BJ (cell line): ENCODE results near the gene CATSPER3. TPM values are rescaled to one million over a fixed set of nuclear protein-coding genes. Genes with fewer than 3 reads are reported as not detected.

ENCODE experiments used
- CTCF ChIA-PET: fragments of 350-600 bp; formaldehyde crosslinking; extraction: SDS; loops from one replicate; lab custom pipeline; 2021; ENCODE audit warnings: antibody characterized with exemption, inconsistent platforms; lab: Yijun Ruan, JAX
- POLR2A ChIA-PET: fragments of 300-600 bp; sonication (Branson Sonifier 250); formaldehyde crosslinking; extraction: SDS; loops from one replicate; lab custom pipeline; 2021; ENCODE audit warnings: antibody characterized with exemption; lab: Charles Lee
- DNase-seq: peaks from one replicate; pipeline ENCODE4 v3.0.0-alpha.2; 2011; ENCODE audit warnings: low read depth
- H3K27me3 ChIP-seq: 2 replicates; pipeline ENCODE4 v1.6.0; 2011; ENCODE audit warnings: low read length; ENCODE audit not compliant: control insufficient read depth, insufficient read depth
- H3K36me3 ChIP-seq: 2 replicates; pipeline ENCODE4 v1.5.1; 2011; ENCODE audit warnings: low read length; ENCODE audit not compliant: control insufficient read depth, insufficient read depth
- H3K4me3 ChIP-seq: 2 replicates; pipeline ENCODE4 v1.5.1; 2011; ENCODE audit warnings: low read depth, mild to moderate bottlenecking, control low read depth, low read length
- CTCF ChIP-seq: IDR thresholded peaks from 2 replicates; pipeline ENCODE4 v1.5.1; 2011; ENCODE audit warnings: low read depth, mild to moderate bottlenecking, control low read depth, inconsistent platforms, low read length, moderate library complexity; ENCODE audit not compliant: insufficient read depth
- polyA plus RNA-seq: library from polyadenylated mRNA; depleted of rRNA; stranded (reverse); fragments of >200 nt; gene quantifications from 2 replicates; pipeline ENCODE4 v1.2.3, GENCODE V29; 2011

Gene CATSPER3
- polyA plus RNA-seq, 1 experiment: 0.43 TPM

- H3K4me3 ChIP-seq: no peak overlapping the region
- ChIA-PET POLR2A (no interaction called here), CTCF (no interaction called here)
- no peaks in the 10 kb centered on the region for H3K36me3 ChIP-seq
- TF ChIP-seq CTCF: no peak
- DNase-seq: no peak
- H3K27me3 ChIP-seq: no peaks in the 10 kb centered on the region
Measured at GRCh38 chr5:134969166-134969565, 1.5 kb downstream of the CATSPER3 start.

DNA sequence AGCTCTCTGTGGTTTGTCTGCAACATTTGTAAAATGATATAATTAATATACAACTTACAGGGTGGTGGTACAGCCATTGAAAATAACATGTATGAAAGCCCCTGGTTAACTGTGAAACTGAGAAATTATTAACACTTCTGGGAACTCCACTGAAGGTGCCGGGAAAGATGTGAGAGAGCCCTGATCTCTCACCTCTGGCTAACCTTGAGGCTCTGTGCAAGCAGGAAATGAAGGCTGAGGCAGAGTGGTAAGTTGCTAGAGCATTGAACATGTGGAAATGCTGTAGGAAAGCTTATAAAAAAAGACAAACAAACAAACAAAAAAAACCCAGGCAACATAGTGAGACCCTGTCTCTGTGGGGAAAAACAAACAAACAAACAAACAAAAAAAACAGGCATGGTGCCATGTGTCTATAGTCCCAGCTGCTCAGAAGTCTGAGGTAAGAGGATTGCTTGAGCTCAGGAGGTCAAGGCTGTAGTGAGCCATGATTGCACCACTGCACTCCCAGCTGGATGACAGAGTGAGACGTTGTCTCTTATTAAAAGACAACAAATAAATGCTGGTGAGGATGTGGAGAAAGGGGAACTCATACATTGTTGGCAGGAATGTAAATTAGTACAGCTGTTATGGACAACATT lies 7.5 kb downstream of the CATSPER3 start:
- no peaks in the 10 kb centered on the region for H3K36me3 ChIP-seq
- CTCF ChIA-PET: no interaction called here
- H3K4me3 ChIP-seq: no peak overlapping the region
- H3K27me3 ChIP-seq: no peaks in the 10 kb centered on the region
- no peak for DNase-seq
- TF ChIP-seq CTCF: no peak
- POLR2A ChIA-PET: no interaction called here

GRCh38 chr5:134975843-134976242 lies 8.1 kb downstream of the CATSPER3 start:
- TF ChIP-seq CTCF: no peak
- ChIA-PET CTCF (no interaction called here), POLR2A (no interaction called here)
- H3K36me3 ChIP-seq: no peaks in the 10 kb centered on the region
- H3K4me3 ChIP-seq: no peak overlapping the region
- no peak for DNase-seq
- no peaks in the 10 kb centered on the region for H3K27me3 ChIP-seq

DNA sequence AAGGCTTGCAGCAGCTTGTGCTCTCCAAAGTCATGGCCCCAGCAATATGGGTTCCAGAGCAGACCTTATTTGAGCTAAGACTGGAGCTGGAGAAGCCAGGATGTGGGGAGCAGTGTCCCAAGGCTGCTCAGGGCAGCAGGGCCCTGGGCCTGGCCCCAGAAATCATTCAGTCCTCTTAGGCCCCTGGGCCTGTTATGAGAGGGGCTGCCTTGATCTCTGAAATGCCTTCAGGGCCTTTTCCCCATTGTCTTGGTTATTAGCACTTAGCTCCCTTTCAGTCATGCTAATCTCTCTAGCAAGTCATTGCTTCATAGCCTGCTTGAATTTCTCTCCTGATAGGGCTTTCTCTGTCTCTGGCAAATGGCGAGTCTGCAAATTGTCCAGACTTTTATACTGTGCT lies 9.1 kb downstream of the CATSPER3 start:
- Histone ChIP-seq H3K4me3 (no peak overlapping the region), H3K36me3 (no peaks in the 10 kb centered on the region), H3K27me3 (no peaks in the 10 kb centered on the region)
- POLR2A ChIA-PET: no interaction called here
- no peak for TF ChIP-seq CTCF
- CTCF ChIA-PET: no interaction called here
- no peak for DNase-seq

DNA sequence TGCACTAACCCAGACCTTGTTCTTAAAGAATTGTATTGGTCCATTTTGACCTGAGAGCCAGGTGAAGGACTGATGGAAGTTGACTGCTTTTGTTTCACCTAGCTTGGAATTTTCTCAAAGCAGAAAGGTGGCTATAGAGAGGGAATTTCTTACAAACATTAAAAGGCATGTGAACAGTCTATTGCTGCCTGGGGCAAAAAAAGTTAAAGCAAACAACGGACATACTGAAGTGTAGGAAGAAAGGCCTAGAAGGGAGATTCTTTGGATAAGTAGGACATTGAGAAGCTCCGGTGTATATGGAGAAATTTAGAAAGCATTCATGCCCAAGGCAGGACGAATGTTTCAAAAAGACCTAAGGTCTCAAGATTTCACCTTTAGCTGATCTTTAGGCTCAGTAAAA lies 11.7 kb downstream of the CATSPER3 start:
- DNase-seq: no peak
- Histone ChIP-seq H3K36me3 (no peaks in the 10 kb centered on the region), H3K4me3 (no peak overlapping the region), H3K27me3 (no peaks in the 10 kb centered on the region)
- ChIA-PET CTCF (interaction anchor here (1.3 to 1.4 kb wide), 2 partner anchors 9 to 184 kb away, joined by 3 to 4 read pairs; no protein-coding TSS in a partner anchor), POLR2A (no interaction called here)
- no peak for TF ChIP-seq CTCF
